HCT116 (cell line): Measurements from ENCODE around the gene CYB5A. TPM values are rescaled to one million over a fixed set of nuclear protein-coding genes. Genes with fewer than 3 reads are reported as not detected.

Source experiments
- ATAC-seq: fragments of 200-7000 bp; cut with Tn5 transposase; 2 replicates; pipeline ENCODE4 v1.9.1; 2020; ENCODE audit warnings: mild to moderate bottlenecking, moderate library complexity
- BruUV-seq: library from RNA; stranded (reverse); fragments of 400-500 nt; replicated peaks from 2 replicates; lab custom pipeline; 2021; lab: Mats Ljungman, UMichigan
- CTCF ChIA-PET: fragments of 300-600 bp; sonication (Branson Sonifier 250); formaldehyde crosslinking; loops from one replicate; lab custom pipeline; 2021; ENCODE audit warnings: antibody characterized with exemption; lab: Charles Lee
- POLR2A ChIA-PET: fragments of 300-600, 350-600 bp; sonication (Branson Sonifier 250); formaldehyde crosslinking; loops from one replicate; lab custom pipeline; 2021; ENCODE audit warnings: antibody characterized with exemption; lab: Charles Lee
- RAD21 ChIA-PET, 2 experiments: fragments of 300-600 bp; sonication (Branson Sonifier 250); formaldehyde crosslinking; loops; one replicate each; lab custom pipeline; 2023; ENCODE audit warnings: low total read pairs in 2 of 2; ENCODE audit not compliant: uncharacterized antibody in 2 of 2, unreplicated experiment in 2 of 2, low non-redundant PET in 1 of 2; lab: Charles Lee
- DNase-seq: peaks from one replicate; pipeline ENCODE4 v3.0.0-alpha.2; 2010; ENCODE audit warnings: low read depth, low spot score
- H2AFZ ChIP-seq: fragments of 200-600 bp; shearing (Covaris generic), sonication (generic); 2 replicates; pipeline ENCODE4 v1.6.1; 2017; ENCODE audit warnings: low read depth, mixed run types, mixed read lengths, antibody characterized with exemption, low read length; ENCODE audit not compliant: poor library complexity, severe bottlenecking
- H3K27ac ChIP-seq: 2 replicates; pipeline ENCODE4 v1.5.1; 2012; ENCODE audit warnings: low read depth, low read length
- H3K27me3 ChIP-seq: fragments of 200-600 bp; sonication (generic); 2 replicates; pipeline ENCODE4 v1.6.1; 2016; ENCODE audit warnings: mixed run types, low read length, mixed read lengths; ENCODE audit not compliant: insufficient read depth
- H3K36me3 ChIP-seq, 2 experiments: fragments of 200-500 bp in 1 of 2; fragments of 200-600 bp in 1 of 2; sonication (Bioruptor generic) in 1 of 2; sonication (generic) in 1 of 2; 2 replicates each; pipeline versions ENCODE4 v1.5.1 to v1.6.1; 2014 to 2016; ENCODE audit warnings: low read length in 2 of 2, inconsistent platforms in 1 of 2, mixed read lengths in 1 of 2, mixed run types in 1 of 2; ENCODE audit not compliant: insufficient read depth in 2 of 2, control insufficient read depth in 1 of 2
- H3K4me1 ChIP-seq, 2 experiments: fragments of 200-600 bp in 1 of 2; sonication (generic) in 1 of 2; 2 replicates each; pipeline versions ENCODE4 v1.5.1 to v1.6.1; 2012 to 2017; ENCODE audit warnings: low read length in 2 of 2, inconsistent platforms in 1 of 2, mild to moderate bottlenecking in 1 of 2, mixed read lengths in 1 of 2, mixed run types in 1 of 2, moderate library complexity in 1 of 2; ENCODE audit not compliant: insufficient read depth in 2 of 2, control insufficient read depth in 1 of 2
- H3K4me2 ChIP-seq: fragments of 200-600 bp; sonication (generic); 2 replicates; pipeline ENCODE4 v1.6.1; 2017; ENCODE audit warnings: mixed run types, low read length, mixed read lengths
- H3K4me3 ChIP-seq, 2 experiments: fragments of 200-600 bp in 1 of 2; sonication (generic) in 1 of 2; replicated peaks in 1 of 2; 2 replicates each; pipeline ENCODE4 v1.5.1; 2011 to 2016; ENCODE audit warnings: low read length in 2 of 2, control low read depth in 1 of 2, low read depth in 1 of 2, mild to moderate bottlenecking in 1 of 2, mixed read lengths in 1 of 2, mixed run types in 1 of 2
- H3K79me2 ChIP-seq: fragments of 200-600 bp; sonication (generic); 2 replicates; pipeline ENCODE4 v1.6.1; 2017; ENCODE audit warnings: mild to moderate bottlenecking, mixed run types, low read length, moderate library complexity, mixed read lengths; ENCODE audit not compliant: insufficient read depth
- H3K9ac ChIP-seq: fragments of 200-600 bp; sonication (generic); 2 replicates; pipeline ENCODE4 v1.6.1; 2016; ENCODE audit warnings: low read length, mixed read lengths
- H3K9me2 ChIP-seq: fragments of 200-600 bp; sonication (generic), shearing (Covaris generic); 2 replicates; pipeline ENCODE4 v1.6.1; 2017; ENCODE audit warnings: mixed run types, mild to moderate bottlenecking, moderate library complexity; ENCODE audit not compliant: insufficient read depth
- H3K9me3 ChIP-seq, 2 experiments: fragments of 200-500 bp in 1 of 2; fragments of 200-600 bp in 1 of 2; sonication (Bioruptor generic) in 1 of 2; sonication (generic) in 1 of 2; 2 replicates each; pipeline ENCODE4 v1.6.1; 2014 to 2017; ENCODE audit warnings: low read length in 2 of 2, mixed read lengths in 2 of 2, inconsistent platforms in 1 of 2, low read depth in 1 of 2, mild to moderate bottlenecking in 1 of 2, mixed run types in 1 of 2, moderate library complexity in 1 of 2; ENCODE audit not compliant: control insufficient read depth in 1 of 2, insufficient read depth in 1 of 2
- H4K20me1 ChIP-seq: fragments of 200-600 bp; sonication (generic), shearing (Covaris generic); 2 replicates; pipeline ENCODE4 v1.6.1; 2017; ENCODE audit warnings: mixed run types, mild to moderate bottlenecking, moderate library complexity; ENCODE audit not compliant: insufficient read depth
- CBX3 ChIP-seq: IDR thresholded peaks from 2 replicates; pipeline ENCODE4 v1.6.1; 2012; ENCODE audit warnings: low read depth
- CEBPB ChIP-seq: IDR thresholded peaks from 2 replicates; pipeline ENCODE4 v1.6.1; 2012; ENCODE audit warnings: low read depth
- EGR1 ChIP-seq: IDR thresholded peaks from 2 replicates; pipeline ENCODE4 v1.6.1; 2012; ENCODE audit warnings: low read depth
- ELF1 ChIP-seq: IDR thresholded peaks from 2 replicates; pipeline ENCODE4 v1.6.1; 2012; ENCODE audit warnings: low read depth, borderline replicate concordance
- EZH2 ChIP-seq: fragments of 200-600 bp; sonication (generic); IDR thresholded peaks from 2 replicates; pipeline ENCODE4 v1.6.1; 2017; ENCODE audit warnings: antibody characterized with exemption, mixed run types
- EZH2phosphoT487 ChIP-seq: fragments of 200-600 bp; IDR thresholded peaks from 2 replicates; pipeline ENCODE4 v1.6.1; 2018; ENCODE audit warnings: antibody characterized with exemption, borderline replicate concordance
- FOSL1 ChIP-seq: IDR thresholded peaks from 2 replicates; pipeline ENCODE4 v1.6.1; 2012; ENCODE audit warnings: low read depth
- MAX ChIP-seq: IDR thresholded peaks from 2 replicates; pipeline ENCODE4 v1.6.1; 2012
- POLR2A ChIP-seq: IDR thresholded peaks from 2 replicates; pipeline ENCODE4 v1.7.0; 2011; ENCODE audit warnings: borderline replicate concordance; ENCODE audit not compliant: insufficient read depth, insufficient read length; ENCODE audit errors: extremely low read depth
- POLR2AphosphoS5 ChIP-seq: IDR thresholded peaks from 2 replicates; pipeline ENCODE4 v1.6.1; 2011; ENCODE audit warnings: mild to moderate bottlenecking, low read depth, low read length, moderate library complexity
- SP1 ChIP-seq: IDR thresholded peaks from 2 replicates; pipeline ENCODE4 v1.6.1; 2012; ENCODE audit warnings: low read depth
- SRF ChIP-seq: IDR thresholded peaks from 2 replicates; pipeline ENCODE4 v1.6.1; 2012; ENCODE audit warnings: low read depth
- TCF7L2 ChIP-seq: IDR thresholded peaks from 2 replicates; pipeline ENCODE4 v1.7.0; 2011; ENCODE audit warnings: borderline replicate concordance, inconsistent platforms; ENCODE audit not compliant: insufficient read depth, insufficient read length; ENCODE audit errors: extremely low read depth
- YY1 ChIP-seq: IDR thresholded peaks from 2 replicates; pipeline ENCODE4 v1.6.1; 2011; ENCODE audit warnings: low read length, low read depth, moderate library complexity, mild to moderate bottlenecking; ENCODE audit not compliant: insufficient replicate concordance; ENCODE audit errors: extremely low read depth
- ZBTB33 ChIP-seq: IDR thresholded peaks from 2 replicates; pipeline ENCODE4 v1.6.1; 2011; ENCODE audit warnings: mild to moderate bottlenecking, low read length, moderate library complexity; ENCODE audit not compliant: insufficient replicate concordance; ENCODE audit errors: extremely low read depth
- ZFX ChIP-seq: fragments of 450-650 bp; IDR thresholded peaks from 2 replicates; pipeline ENCODE4 v1.6.1; 2017
- intact Hi-C: fragments of 100-400 bp; cut with micrococcal nuclease; formaldehyde crosslinking; loops from 2 replicates; pipeline ENCODE4 v1.10.0; 2022
- total RNA-seq: library from RNA; stranded (reverse); gene quantifications from one replicate; pipeline ENCODE4 v1.2.1, GENCODE V29; 2021; ENCODE audit not compliant: unreplicated experiment

Gene CYB5A
- total RNA-seq, 1 experiment from 2014 or later = 37.7 TPM

- Histone ChIP-seq H3K27ac (no peak overlapping the region), H3K4me2 (no peak overlapping the region), H3K4me1 (no peaks in the 10 kb centered on the region), H3K9ac (no peak overlapping the region), H3K79me2 (no peaks in the 10 kb centered on the region), H4K20me1 (no peaks in the 10 kb centered on the region), H3K9me2 (no peaks in the 10 kb centered on the region), H3K9me3 (no peaks in the 10 kb centered on the region), H3K4me3 (no peak overlapping the region), H3K27me3 (no peaks in the 10 kb centered on the region), H2AFZ (no peak overlapping the region), H3K36me3 (no peaks in the 10 kb centered on the region)
- TF ChIP-seq CEBPB (no peak), TCF7L2 (no peak), EGR1 (no peak), POLR2AphosphoS5 (no peak), SRF (no peak), ELF1 (no peak), ZFX (no peak), ZBTB33 (no peak), SP1 (no peak), POLR2A (no peak), YY1 (no peak), FOSL1 (no peak), EZH2 (no peak), MAX (no peak), EZH2phosphoT487 (no peak), CBX3 (no peak)
- intact Hi-C loops = no loop called here
- ChIA-PET POLR2A (no interaction called here), RAD21 (no interaction called here), CTCF (no interaction called here)
- ATAC-seq (no peak), DNase-seq (no peak)
- BruUV-seq = no TSS peak
Observed at GRCh38 chr18:74216661-74217110, 75.1 kb downstream of the CYB5A start.
